ENCODE results near the gene SENP1. TPM values are rescaled to one million over a fixed set of nuclear protein-coding genes. Genes with fewer than 3 reads are reported as not detected.

Gene SENP1
- total RNA-seq, 2 donors from 2014 or later: 11.5 to 49.6 TPM

GRCh38 chr12:48054955-48055821 is 50.7 kb downstream of the SENP1 start:
- Histone ChIP-seq H3K9me3 (no peaks in the 10 kb centered on the region), H3K27ac (no peak overlapping the region), H3K4me1 (replicated peaks) (no peaks in the 10 kb centered on the region), H3K27me3 (replicated peaks; ENCODE audit: insufficient read depth) (no peaks in the 10 kb centered on the region), H3K4me3 (no peak overlapping the region), H3K36me3 (no peaks in the 10 kb centered on the region)
- no peak for TF ChIP-seq CTCF (IDR thresholded peaks at IDR 0.05)
- no peak for TF ChIP-seq POLR2AphosphoS5 (IDR thresholded peaks at IDR 0.05)
- no peak for TF ChIP-seq POLR2A (IDR thresholded peaks at IDR 0.05)
- DNase-seq (ENCODE audit: low spot score): no peak
- intact Hi-C loops (cut with DNase I): no loop called here
- 96% methylated on average over 12 of the region's 12 CpGs for WGBS

GRCh38 chr12:48053883-48054282 is 52.0 kb downstream of the SENP1 start:
- H3K36me3 ChIP-seq: no peaks in the 10 kb centered on the region
- no peak overlapping the region for H3K4me3 ChIP-seq
- TF ChIP-seq POLR2AphosphoS5 (IDR thresholded peaks at IDR 0.05): no peak
- TF ChIP-seq POLR2A (IDR thresholded peaks at IDR 0.05): no peak
- TF ChIP-seq CTCF (IDR thresholded peaks at IDR 0.05): no peak
- 96% methylated on average over 4 of the region's 4 CpGs for WGBS
- DNase-seq (ENCODE audit: low spot score): no peak
- intact Hi-C loops (cut with DNase I): no loop called here
- H3K4me1 ChIP-seq (replicated peaks): no peaks in the 10 kb centered on the region
- no peaks in the 10 kb centered on the region for H3K9me3 ChIP-seq
- no peak overlapping the region for H3K27ac ChIP-seq
- no peaks in the 10 kb centered on the region for H3K27me3 ChIP-seq (replicated peaks; ENCODE audit: insufficient read depth)

GRCh38 chr12:48053122-48053521 is 52.8 kb downstream of the SENP1 start:
- intact Hi-C loops (cut with DNase I): no loop called here
- TF ChIP-seq CTCF (IDR thresholded peaks at IDR 0.05): no peak
- no peak for TF ChIP-seq POLR2A (IDR thresholded peaks at IDR 0.05)
- no peak for TF ChIP-seq POLR2AphosphoS5 (IDR thresholded peaks at IDR 0.05)
- 94% methylated on average over 3 of the region's 3 CpGs for WGBS
- DNase-seq (ENCODE audit: low spot score): no peak
- no peak overlapping the region for H3K27ac ChIP-seq
- no peaks in the 10 kb centered on the region for H3K4me1 ChIP-seq (replicated peaks)
- H3K4me3 ChIP-seq: no peak overlapping the region
- no peaks in the 10 kb centered on the region for H3K27me3 ChIP-seq (replicated peaks; ENCODE audit: insufficient read depth)
- no peaks in the 10 kb centered on the region for H3K36me3 ChIP-seq
- H3K9me3 ChIP-seq: no peaks in the 10 kb centered on the region

GRCh38 chr12:48051681-48052080 is 54.2 kb downstream of the SENP1 start:
- H3K9me3 ChIP-seq: no peaks in the 10 kb centered on the region
- intact Hi-C loops (cut with DNase I): no loop called here
- no peak for DNase-seq (ENCODE audit: low spot score)
- 92% methylated on average over 2 of the region's 2 CpGs for WGBS
- no peaks in the 10 kb centered on the region for H3K4me1 ChIP-seq (replicated peaks)
- no peak overlapping the region for H3K27ac ChIP-seq
- H3K36me3 ChIP-seq: no peaks in the 10 kb centered on the region
- H3K4me3 ChIP-seq: no peak overlapping the region
- TF ChIP-seq CTCF (IDR thresholded peaks at IDR 0.05) (no peak), POLR2AphosphoS5 (IDR thresholded peaks at IDR 0.05) (no peak), POLR2A (IDR thresholded peaks at IDR 0.05) (no peak)
- H3K27me3 ChIP-seq (replicated peaks; ENCODE audit: insufficient read depth): no peaks in the 10 kb centered on the region

- Histone ChIP-seq H3K27ac (no peak overlapping the region), H3K9me3 (no peaks in the 10 kb centered on the region), H3K36me3 (no peaks in the 10 kb centered on the region), H3K27me3 (replicated peaks; ENCODE audit: insufficient read depth) (no peaks in the 10 kb centered on the region), H3K4me1 (replicated peaks) (no peaks in the 10 kb centered on the region), H3K4me3 (no peak overlapping the region)
- intact Hi-C loops (cut with DNase I): no loop called here
- DNase-seq (ENCODE audit: low spot score): no peak
- TF ChIP-seq POLR2A (IDR thresholded peaks at IDR 0.05): no peak
- 76% methylated on average over 6 of the region's 6 CpGs for WGBS
Measured at GRCh38 chr12:48050174-48050573, 55.7 kb downstream of the SENP1 start.

All from prostate gland (tissue), 2 donors.